IMR-90 (cell line): ENCODE measurements around the gene SP140. TPM values are rescaled to one million over a fixed set of nuclear protein-coding genes. Genes with fewer than 3 reads are reported as not detected.

ENCODE experiments used
- ATAC-seq: fragments of 200-7000 bp; cut with Tn5 transposase; 2 replicates; pipeline ENCODE4 v1.9.1; 2020; ENCODE audit warnings: low read depth, mild to moderate bottlenecking, moderate library complexity
- BruUV-seq: library from RNA; stranded (reverse); fragments of 400-500 nt; replicated peaks from 2 replicates; lab custom pipeline; 2021; lab: Mats Ljungman, UMichigan
- CTCF ChIA-PET: fragments of 300-600 bp; formaldehyde crosslinking; extraction: SDS; loops from one replicate; lab custom pipeline; 2021; ENCODE audit warnings: antibody characterized with exemption; lab: Yijun Ruan, JAX
- POLR2A ChIA-PET: fragments of 300-600 bp; sonication (Branson Sonifier 250); formaldehyde crosslinking; loops from one replicate; lab custom pipeline; 2022; ENCODE audit warnings: antibody characterized with exemption; ENCODE audit not compliant: unreplicated experiment; lab: Charles Lee
- DNase-seq: peaks from one replicate; pipeline ENCODE4 v3.0.0; 2013
- H2AFZ ChIP-seq: replicated peaks from 2 replicates; pipeline ENCODE3; 2013; ENCODE audit warnings: low read length, mild to moderate bottlenecking; ENCODE audit not compliant: poor library complexity
- H2AK5ac ChIP-seq: 2 replicates; pipeline ENCODE4 v1.6.1; 2013; ENCODE audit warnings: low read depth, low read length, inconsistent platforms
- H2AK9ac ChIP-seq: replicated peaks from 2 replicates; pipeline ENCODE3; 2013; ENCODE audit warnings: mild to moderate bottlenecking, low read depth, low read length, moderate library complexity; ENCODE audit not compliant: poor library complexity
- H2BK120ac ChIP-seq: 2 replicates; pipeline ENCODE4 v1.6.1; 2013; ENCODE audit warnings: low read depth, low read length, inconsistent platforms
- H2BK15ac ChIP-seq: 3 replicates; pipeline ENCODE4 v1.6.1; 2013; ENCODE audit warnings: low read depth, low read length, inconsistent platforms
- H2BK20ac ChIP-seq: 2 replicates; pipeline ENCODE4 v1.6.1; 2013; ENCODE audit warnings: low read depth, mild to moderate bottlenecking, inconsistent platforms, low read length, moderate library complexity
- H2BK5ac ChIP-seq: 2 replicates; pipeline ENCODE4 v1.6.1; 2013; ENCODE audit warnings: mild to moderate bottlenecking, low read depth, low read length, inconsistent platforms; ENCODE audit not compliant: poor library complexity, severe bottlenecking
- H3K14ac ChIP-seq: replicated peaks from 2 replicates; pipeline ENCODE4 v1.6.1; 2013; ENCODE audit warnings: low read depth, low read length, inconsistent platforms
- H3K18ac ChIP-seq: 2 replicates; pipeline ENCODE4 v1.6.1; 2013; ENCODE audit warnings: low read depth, low read length, control low read depth
- H3K23ac ChIP-seq: 2 replicates; pipeline ENCODE4 v1.6.1; 2013; ENCODE audit warnings: low read depth, low read length, inconsistent platforms
- H3K27ac ChIP-seq: 2 replicates; pipeline ENCODE4 v1.5.1; 2013; ENCODE audit warnings: mild to moderate bottlenecking, control low read depth, low read length; ENCODE audit not compliant: insufficient read depth
- H3K27me3 ChIP-seq: 2 replicates; pipeline ENCODE4 v1.6.1; 2013; ENCODE audit warnings: low read length; ENCODE audit not compliant: control insufficient read depth, insufficient read depth
- H3K36me3 ChIP-seq: 2 replicates; pipeline ENCODE4 v1.6.1; 2013; ENCODE audit warnings: low read length, mixed read lengths; ENCODE audit not compliant: control insufficient read depth, insufficient read depth
- H3K4ac ChIP-seq: 2 replicates; pipeline ENCODE4 v1.6.1; 2013; ENCODE audit warnings: low read depth, low read length, inconsistent platforms
- H3K4me1 ChIP-seq: 2 replicates; pipeline ENCODE4 v1.6.1; 2013; ENCODE audit warnings: low read length, mixed read lengths; ENCODE audit not compliant: control insufficient read depth, insufficient read depth
- H3K4me2 ChIP-seq: 2 replicates; pipeline ENCODE4 v1.6.1; 2013; ENCODE audit warnings: low read depth, mild to moderate bottlenecking, control low read depth, low read length, moderate library complexity
- H3K4me3 ChIP-seq: 2 replicates; pipeline ENCODE4 v1.5.1; 2013; ENCODE audit warnings: low read depth, mild to moderate bottlenecking, control low read depth, low read length, moderate library complexity; ENCODE audit not compliant: insufficient read depth
- H3K56ac ChIP-seq: 2 replicates; pipeline ENCODE4 v1.6.1; 2013; ENCODE audit warnings: low read length, inconsistent platforms; ENCODE audit not compliant: insufficient read depth; ENCODE audit errors: extremely low read depth
- H3K79me1 ChIP-seq, 2 experiments: 2 replicates each; pipeline ENCODE4 v1.6.1; 2013; ENCODE audit warnings: low read length in 2 of 2, inconsistent platforms in 1 of 2, low read depth in 1 of 2
- H3K9ac ChIP-seq: 2 replicates; pipeline ENCODE4 v1.6.1; 2013; ENCODE audit warnings: low read depth, low read length, control low read depth
- H3K9me1 ChIP-seq: 2 replicates; pipeline ENCODE4 v1.6.1; 2013; ENCODE audit warnings: low read length, inconsistent platforms; ENCODE audit not compliant: insufficient read depth
- H3K9me3 ChIP-seq: 2 replicates; pipeline ENCODE4 v1.6.1; 2013; ENCODE audit warnings: low read length; ENCODE audit not compliant: control insufficient read depth, insufficient read depth
- H4K20me1 ChIP-seq: 2 replicates; pipeline ENCODE4 v1.6.1; 2013; ENCODE audit warnings: low read length, inconsistent platforms; ENCODE audit not compliant: insufficient read depth
- H4K5ac ChIP-seq: 2 replicates; pipeline ENCODE4 v1.6.1; 2013; ENCODE audit warnings: mild to moderate bottlenecking, low read depth, low read length, control low read depth
- H4K8ac ChIP-seq, 2 experiments: 2 replicates each; pipeline ENCODE4 v1.6.1; 2013; ENCODE audit warnings: low read depth in 2 of 2, low read length in 2 of 2, control low read depth in 1 of 2, inconsistent platforms in 1 of 2
- H4K91ac ChIP-seq: 2 replicates; pipeline ENCODE4 v1.6.1; 2013; ENCODE audit warnings: low read depth, low read length, inconsistent platforms; ENCODE audit not compliant: insufficient read depth
- BHLHE40 ChIP-seq: fragments of 150-350 bp; IDR thresholded peaks from 2 replicates; pipeline ENCODE4 v1.6.1; 2016; ENCODE audit warnings: mild to moderate bottlenecking, low read depth, low read length
- CEBPB ChIP-seq: IDR thresholded peaks from 2 replicates; pipeline ENCODE4 v1.6.1; 2012; ENCODE audit warnings: low read depth, low read length, improper control_type of control experiment
- CTCF ChIP-seq: conservative IDR thresholded peaks from 2 replicates; pipeline ENCODE4 v1.5.1; 2012; ENCODE audit warnings: mild to moderate bottlenecking, low read depth, low read length, improper control_type of control experiment
- ELK1 ChIP-seq: fragments of 150-350 bp; IDR thresholded peaks from 2 replicates; pipeline ENCODE4 v1.6.1; 2016; ENCODE audit warnings: low read depth, mild to moderate bottlenecking, low read length, moderate library complexity, borderline replicate concordance
- FOS ChIP-seq: fragments of 150-350 bp; IDR thresholded peaks from 2 replicates; pipeline ENCODE4 v1.6.1; 2016; ENCODE audit warnings: low read depth, low read length
- NFE2L2 ChIP-seq: fragments of 150-350 bp; IDR thresholded peaks from 2 replicates; pipeline ENCODE4 v1.6.1; 2016; ENCODE audit warnings: low read depth, mild to moderate bottlenecking, low read length
- SMC3 ChIP-seq: fragments of 150-350 bp; IDR thresholded peaks from 2 replicates; pipeline ENCODE4 v1.6.1; 2016; ENCODE audit warnings: low read depth, mild to moderate bottlenecking, antibody characterized with exemption, low read length, moderate library complexity
- dilution Hi-C: fragments of 300-500 bp; cut with HindIII; formaldehyde crosslinking; loops from one replicate; pipeline ENCODE4 v1.14.3; 2018; ENCODE audit warnings: low sequenced_read_pairs; ENCODE audit not compliant: unreplicated experiment
- in situ Hi-C: fragments of 300-500 bp; cut with MboI; formaldehyde crosslinking; loops from 3 replicates; pipeline ENCODE4 v1.14.3; 2019; ENCODE audit warnings: low sequenced_read_pairs, inconsistent platforms, mixed read lengths
- intact Hi-C: fragments of 100-400 bp; cut with micrococcal nuclease; formaldehyde crosslinking; loops from 2 replicates; pipeline ENCODE4 v1.10.0; 2022
- polyA plus RNA-seq, 3 experiments: library from polyadenylated mRNA; depleted of rRNA; stranded (reverse); fragments of >200 nt; gene quantifications; 2 replicates each; pipeline ENCODE4 v1.2.3, GENCODE V29; 2012; ENCODE audit warnings: low replicate concordance in 1 of 3
- total RNA-seq: library from RNA; depleted of rRNA; stranded (reverse); fragments of >200 nt; gene quantifications from 2 replicates; pipeline ENCODE4 v1.2.3, GENCODE V29; 2012

The SP140 gene
- total and polyA plus RNA-seq, 2 of the 4 experiments (the other 2 are of a cell fraction), result 1.4 TPM

- Histone ChIP-seq H2BK5ac (no peak overlapping the region), H2AFZ (no peak overlapping the region), H4K5ac (no peak overlapping the region), H3K4ac (no peak overlapping the region), H3K4me3 (no peak overlapping the region), H3K56ac (no peak overlapping the region), H3K4me2 (no peak overlapping the region), H2BK15ac (no peak overlapping the region), H3K9ac (no peak overlapping the region), H3K79me1 (no peaks in the 10 kb centered on the region), H3K27ac (no peak overlapping the region), H3K36me3 (no peaks in the 10 kb centered on the region), H3K9me3 (peaks cover 2% of the 10 kb centered on the region; the same call in 1 of the 2 replicates), H3K23ac (no peak overlapping the region), H3K27me3 (peaks cover 1% of the 10 kb centered on the region; the same call in 1 of the 2 replicates), H4K8ac (no peak overlapping the region), H2BK20ac (no peak overlapping the region), H4K91ac (no peak overlapping the region), H2AK9ac (no peak overlapping the region), H3K18ac (no peak overlapping the region), H4K20me1 (no peaks in the 10 kb centered on the region), H2AK5ac (no peak overlapping the region), H3K9me1 (no peaks in the 10 kb centered on the region), H2BK120ac (no peak overlapping the region), H3K14ac (no peak overlapping the region), H3K4me1 (no peaks in the 10 kb centered on the region)
- DNase-seq (no peak), ATAC-seq (no peak)
- POLR2A ChIA-PET, result no interaction called here
- intact Hi-C loops, result no loop called here
- TF ChIP-seq NFE2L2, result no peak
- TF ChIP-seq CEBPB, result no peak
- TF ChIP-seq CTCF, result no peak
- TF ChIP-seq FOS, result no peak
- no peak for TF ChIP-seq ELK1
- TF ChIP-seq SMC3, result no peak
- no peak for TF ChIP-seq BHLHE40
- dilution Hi-C loops, result no loop called here
- CTCF ChIA-PET, result no interaction called here
- no TSS peak for BruUV-seq
- in situ Hi-C loops, result no loop called here
Measured at GRCh38 chr2:230296917-230297316, 71.4 kb downstream of the SP140 start.
